G401.6 (cell line): ENCODE measurements around the gene ITGA5.
A peak's percentile ranks its signal among the peaks of the same experiment; 100 is the strongest.

Source experiments
- FAIRE-seq: peaks from 2 replicates; lab custom pipeline; 2012; peaks lifted over from hg19 to GRCh38; lab: Jason Lieb, UNC

ITGA5 gene

GRCh38 chr12:54411391-54412241 lies 7.5 kb downstream of the ITGA5 start:
- FAIRE-seq, result no peak

GRCh38 chr12:54409267-54409666 lies 9.8 kb downstream of the ITGA5 start:
- no peak for FAIRE-seq

- FAIRE-seq, result no peak
These were observed 11.7 kb downstream of the ITGA5 start for GRCh38 chr12:54407183-54407905.

- no peak for FAIRE-seq
These were observed 13.5 kb downstream of the ITGA5 start for GRCh38 chr12:54405573-54405972.

- FAIRE-seq, result no peak
These were observed 14.0 kb downstream of the ITGA5 start for GRCh38 chr12:54405106-54405505.

GRCh38 chr12:54404061-54405004 lies 14.7 kb downstream of the ITGA5 start:
- peak; percentile 63 for FAIRE-seq

- FAIRE-seq, result no peak
These were observed 17.9 kb downstream of the ITGA5 start for GRCh38 chr12:54401119-54401518.

- peak; percentile 87 for FAIRE-seq
These were observed 19.9 kb downstream of the ITGA5 start for GRCh38 chr12:54398995-54399793.

GRCh38 chr12:54398218-54398617 lies 20.8 kb downstream of the ITGA5 start:
- no peak for FAIRE-seq

- FAIRE-seq, result no peak
These were observed 21.9 kb downstream of the ITGA5 start for GRCh38 chr12:54397157-54397556.

- no peak for FAIRE-seq
These were observed 23.5 kb downstream of the ITGA5 start for GRCh38 chr12:54395545-54395944.

- no peak for FAIRE-seq
These were observed 24.1 kb downstream of the ITGA5 start for GRCh38 chr12:54394986-54395385.

- FAIRE-seq, result peak; percentile 79
These were observed 24.8 kb downstream of the ITGA5 start for GRCh38 chr12:54394281-54394719.

- no peak for FAIRE-seq
These were observed 25.3 kb downstream of the ITGA5 start for GRCh38 chr12:54393743-54394142.

- FAIRE-seq, result no peak
These were observed 25.9 kb downstream of the ITGA5 start for GRCh38 chr12:54393207-54393609.

GRCh38 chr12:54392485-54393206 lies 26.4 kb downstream of the ITGA5 start:
- no peak for FAIRE-seq

GRCh38 chr12:54390668-54391551 lies 28.2 kb downstream of the ITGA5 start:
- FAIRE-seq, result no peak

- FAIRE-seq, result no peak
These were observed 28.8 kb downstream of the ITGA5 start for GRCh38 chr12:54390176-54390667.

- FAIRE-seq, result no peak
These were observed 29.4 kb downstream of the ITGA5 start for GRCh38 chr12:54389607-54390175.
